CD4-positive, alpha-beta T cell treated with Interleukin-15 for 4 hours (primary cell): Measurements from ENCODE around the gene PPME1.

Experiments used
- DNase-seq: peaks from one replicate; pipeline ENCODE4 v3.0.0-alpha.2; 2020; ENCODE audit warnings: low spot score

Gene PPME1

GRCh38 chr11:74282914-74283371 is 111.9 kb downstream of the PPME1 start:
- DNase-seq: no peak

DNA sequence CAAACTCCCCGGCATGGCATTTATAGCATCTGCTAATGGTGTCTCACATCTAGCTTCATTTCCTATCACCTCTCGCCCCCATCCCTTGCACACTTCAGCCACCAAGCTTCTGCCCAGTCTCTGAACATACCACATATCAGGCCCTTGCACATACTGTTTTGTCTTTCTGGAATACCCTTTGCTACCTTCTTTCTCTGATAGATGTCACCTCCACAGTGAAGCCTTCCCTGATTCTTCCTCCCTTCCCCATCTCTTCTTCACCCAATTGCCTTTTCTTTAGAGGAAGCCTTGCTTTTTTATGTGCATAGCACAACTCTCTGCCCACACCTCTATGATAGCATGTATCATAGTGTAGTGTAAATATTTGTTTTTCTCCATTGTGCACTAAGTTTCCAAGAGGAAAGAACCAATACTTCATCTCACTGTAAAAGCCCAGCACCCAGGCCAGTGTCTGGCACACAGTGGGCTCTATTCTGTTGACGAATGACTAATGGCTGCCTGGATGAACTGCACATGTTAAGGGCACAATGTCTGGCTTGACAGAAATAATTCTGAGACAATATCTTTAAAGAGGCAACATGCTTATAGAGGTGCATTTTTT is 112.6 kb downstream of the PPME1 start:
- no peak for DNase-seq

- no peak for DNase-seq
These were observed 113.4 kb downstream of the PPME1 start for GRCh38 chr11:74284466-74284865.

DNA sequence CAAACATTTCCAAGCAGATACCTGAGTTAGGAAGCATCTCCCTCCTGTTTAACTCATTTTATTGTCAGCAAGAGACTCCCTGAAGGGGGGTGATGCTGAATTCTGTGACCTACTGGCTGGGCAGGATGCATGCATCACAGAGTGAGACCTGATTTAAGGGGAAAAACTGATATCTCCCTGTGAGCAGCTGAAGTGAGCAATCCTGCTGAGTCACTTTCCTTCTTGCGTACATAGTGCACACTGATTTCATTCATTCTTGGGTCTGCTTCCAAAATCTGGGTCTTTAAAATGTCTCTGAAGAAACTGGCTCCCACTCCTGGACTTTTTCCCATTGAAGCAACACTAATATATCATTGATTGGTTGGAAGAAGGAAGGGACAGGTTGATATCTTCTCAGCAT is 117.1 kb downstream of the PPME1 start:
- no peak for DNase-seq

DNA sequence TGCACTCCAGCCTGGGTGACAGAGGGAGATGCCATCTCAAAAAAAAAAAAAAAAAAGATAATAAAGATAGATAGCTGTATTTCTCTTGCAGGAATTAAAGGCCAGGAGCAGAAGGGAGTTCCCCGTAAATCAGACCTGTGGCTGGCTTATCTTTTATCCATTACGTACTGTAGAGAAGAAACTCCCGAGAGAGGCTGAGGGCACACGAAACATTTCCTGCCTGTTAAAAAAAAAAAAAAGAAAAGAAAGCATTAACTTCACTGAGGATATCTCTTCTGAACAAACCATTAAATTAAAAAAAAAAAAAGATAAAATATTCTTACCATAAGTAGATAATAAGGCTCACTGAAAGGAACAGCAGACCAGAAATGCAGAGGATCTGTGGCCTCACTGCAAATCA is 117.8 kb downstream of the PPME1 start:
- no peak for DNase-seq

DNA sequence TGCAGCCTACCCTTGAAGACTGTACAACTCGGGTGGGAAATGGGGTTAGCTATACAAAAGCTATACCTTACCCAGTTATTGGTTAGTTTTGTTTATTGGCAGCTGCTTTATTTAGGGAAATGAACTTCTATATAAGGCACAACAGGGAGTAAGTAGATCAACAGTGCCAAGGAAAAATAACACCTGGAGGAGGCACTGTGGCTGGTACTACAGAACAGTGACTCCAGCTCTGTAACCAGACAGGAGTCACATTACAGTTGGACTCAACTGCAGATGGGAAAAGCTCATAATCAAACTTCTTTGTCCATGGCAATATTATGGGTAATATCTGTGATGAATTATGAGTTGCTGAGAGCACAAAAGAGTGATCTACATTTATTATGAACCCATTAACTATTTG is 126.4 kb downstream of the PPME1 start:
- DNase-seq: no peak

DNA sequence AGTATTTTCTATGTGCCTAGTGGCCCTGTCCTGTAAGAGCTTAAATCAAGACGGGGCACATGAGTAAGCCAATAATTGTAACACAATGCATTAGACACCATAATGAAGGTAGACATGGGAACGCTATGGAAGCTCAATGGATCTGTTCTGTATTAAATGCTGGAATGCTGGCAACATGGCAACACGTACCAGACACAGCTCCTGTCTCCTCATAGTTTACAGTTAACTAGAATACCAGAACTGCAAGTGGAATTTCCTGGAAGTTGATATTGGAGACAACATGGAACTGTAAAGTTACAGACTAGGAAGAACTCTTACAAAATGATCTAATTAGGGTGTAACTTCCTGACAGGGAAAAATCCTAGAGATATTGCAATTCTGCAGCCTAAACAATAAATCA is 127.9 kb downstream of the PPME1 start:
- no peak for DNase-seq
